Neutrophil (primary cell): ENCODE data around the gene RAD51B.

Experiments
- H3K27ac ChIP-seq: fragments of 200-600 bp; sonication (generic); 2 replicates; pipeline ENCODE4 v1.5.1; 2016; ENCODE audit warnings: mild to moderate bottlenecking, moderate library complexity
- H3K27me3 ChIP-seq: fragments of 200-600 bp; sonication (generic); 2 replicates; pipeline ENCODE4 v1.6.0; 2016; ENCODE audit warnings: mild to moderate bottlenecking
- H3K36me3 ChIP-seq: fragments of 200-600 bp; sonication (generic); 2 replicates; pipeline ENCODE4 v1.5.1; 2017
- H3K4me1 ChIP-seq, 2 experiments: fragments of 200-600 bp in 1 of 2; sonication (generic) in 1 of 2; 1 replicate in 1 of 2; 2 replicates in 1 of 2; pipeline versions ENCODE4 v1.5.1 to v1.6.1; 2013 to 2016; ENCODE audit warnings: low read depth in 1 of 2, low read length in 1 of 2, mild to moderate bottlenecking in 1 of 2, moderate library complexity in 1 of 2; ENCODE audit not compliant: control insufficient read depth in 1 of 2, insufficient read depth in 1 of 2
- H3K4me3 ChIP-seq, 2 experiments: fragments of 200-600 bp in 1 of 2; sonication (generic) in 1 of 2; 1 replicate in 1 of 2; 2 replicates in 1 of 2; pipeline ENCODE4 v1.5.1; 2013 to 2016; ENCODE audit warnings: low read depth in 1 of 2, low read length in 1 of 2, mild to moderate bottlenecking in 1 of 2, moderate library complexity in 1 of 2
- H3K9me3 ChIP-seq: fragments of 200-600 bp; sonication (generic); 2 replicates; pipeline ENCODE4 v1.5.1; 2016
- CTCF ChIP-seq: fragments of 200-600 bp; sonication (generic); IDR thresholded peaks from 2 replicates; pipeline ENCODE4 v1.5.1; 2016; ENCODE audit warnings: antibody characterized with exemption

The RAD51B gene

GRCh38 chr14:68652433-68652690, 832.8 kb downstream of the RAD51B start:
- Histone ChIP-seq H3K4me3 (no peak overlapping the region), H3K4me1 (peaks cover 3 to 4% of the 10 kb centered on the region in 2 experiments), H3K36me3 (no peaks in the 10 kb centered on the region), H3K27me3 (no peaks in the 10 kb centered on the region), H3K27ac (no peak overlapping the region), H3K9me3 (no peaks in the 10 kb centered on the region)
- TF ChIP-seq CTCF: no peak

- no peak for TF ChIP-seq CTCF
- no peaks in the 10 kb centered on the region for H3K36me3 ChIP-seq
- H3K27me3 ChIP-seq: no peaks in the 10 kb centered on the region
- no peak overlapping the region for H3K4me3 ChIP-seq
- H3K27ac ChIP-seq: no peak overlapping the region
- peaks cover 3 to 4% of the 10 kb centered on the region in 2 experiments for H3K4me1 ChIP-seq
- H3K9me3 ChIP-seq: no peaks in the 10 kb centered on the region
Observed at GRCh38 chr14:68653108-68653507, 833.5 kb downstream of the RAD51B start.

- peak overlapping the region; percentile 1 for H3K27ac ChIP-seq
- peaks cover 3 to 4% of the 10 kb centered on the region in 2 experiments for H3K4me1 ChIP-seq
- TF ChIP-seq CTCF: no peak
- no peak overlapping the region for H3K4me3 ChIP-seq
- H3K27me3 ChIP-seq: no peaks in the 10 kb centered on the region
- H3K36me3 ChIP-seq: no peaks in the 10 kb centered on the region
- H3K9me3 ChIP-seq: no peaks in the 10 kb centered on the region
Observed at GRCh38 chr14:68653804-68654203, 834.2 kb downstream of the RAD51B start.

- peaks cover 3 to 4% of the 10 kb centered on the region in 2 experiments for H3K4me1 ChIP-seq
Observed at GRCh38 chr14:68654471-68654941, 834.9 kb downstream of the RAD51B start.

GRCh38 chr14:68655021-68655831, 835.6 kb downstream of the RAD51B start:
- Histone ChIP-seq H3K27me3 (no peaks in the 10 kb centered on the region), H3K27ac (no peak overlapping the region), H3K9me3 (no peaks in the 10 kb centered on the region), H3K4me3 (no peak overlapping the region), H3K4me1 (peaks cover 3 to 4% of the 10 kb centered on the region in 2 experiments), H3K36me3 (no peaks in the 10 kb centered on the region)
- no peak for TF ChIP-seq CTCF

More at GRCh38 chr14:68654471-68654941, 834.9 kb downstream of the RAD51B start:
- Histone ChIP-seq H3K4me3 (no peak overlapping the region), H3K27me3 (no peaks in the 10 kb centered on the region), H3K36me3 (no peaks in the 10 kb centered on the region), H3K27ac (no peak overlapping the region), H3K9me3 (no peaks in the 10 kb centered on the region)
- no peak for TF ChIP-seq CTCF
